Activated CD4-positive, CD25-positive, alpha-beta regulatory T cell treated with anti-CD3 and anti-CD28 coated beads, Interleukin-2, amount 50 U/mL, for 24 hours (primary cell): ENCODE results near the gene TXNDC17.
"Not testable (repeated sequence)": the region's sequence is repeated elsewhere in the genome, so short reads cannot be mapped to it uniquely, and the experiment has no call there.

ENCODE experiments used
- ATAC-seq, 2 donors: fragments of 150-1000 bp; cut with Tn5 transposase; one replicate each; pipeline ENCODE4 v1.10.0; 2021; ENCODE audit warnings: mild to moderate bottlenecking in 1 of 2, moderate library complexity in 1 of 2

Gene TXNDC17

GRCh38 chr17:6684881-6685767 lies 44.3 kb downstream of the TXNDC17 start:
- ATAC-seq = no peak

- no peak for ATAC-seq
Measured at GRCh38 chr17:6686026-6686425, 45.2 kb downstream of the TXNDC17 start.

- ATAC-seq = no peak
Measured at GRCh38 chr17:6688944-6689343, 48.1 kb downstream of the TXNDC17 start.

GRCh38 chr17:6690641-6691040 lies 49.8 kb downstream of the TXNDC17 start:
- no peak for ATAC-seq

GRCh38 chr17:6691546-6691945 lies 50.7 kb downstream of the TXNDC17 start:
- no peak for ATAC-seq

- ATAC-seq = not testable (repeated sequence)
Measured at GRCh38 chr17:6691958-6692357, 51.1 kb downstream of the TXNDC17 start.
